NCI-H524 (cell line): ENCODE data around the gene PSMD13.
A peak's percentile ranks its signal among the peaks of the same experiment; 100 is the strongest.

Experiments used
- DNase-seq, 2 experiments: peaks; one replicate each; lab custom pipeline; 2025; lab: John Stamatoyannopoulos, UW

Gene PSMD13

DNA sequence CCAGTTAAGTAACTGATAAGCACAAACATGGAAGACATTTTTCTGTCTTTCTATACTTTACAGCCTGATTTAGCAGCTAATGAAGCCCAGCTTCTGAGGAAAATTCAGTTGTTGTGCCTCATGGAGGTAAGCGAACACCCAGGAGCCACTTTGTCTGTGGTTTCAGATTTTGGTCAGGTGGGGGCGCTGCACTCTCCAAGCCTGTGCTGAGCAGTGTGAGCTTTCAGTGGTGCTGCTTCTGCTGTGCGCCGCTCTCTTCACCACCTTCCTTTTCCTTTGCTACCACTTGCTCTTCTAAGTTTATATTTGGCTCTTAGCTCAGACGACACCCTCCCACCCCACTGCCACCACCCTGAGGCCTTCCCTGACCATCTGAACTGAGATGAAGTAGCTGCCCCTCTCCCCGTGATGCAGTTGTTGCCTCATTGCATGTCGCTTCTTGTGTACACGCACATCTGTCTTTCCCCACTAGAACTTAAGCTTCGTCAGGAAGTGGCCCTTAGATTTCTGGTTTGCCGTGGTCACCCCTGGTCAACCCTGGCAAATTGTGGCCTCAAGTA is 14.0 kb downstream of the PSMD13 start:
- DNase-seq: peak in 1 of 2 experiments; percentile 21

DNA sequence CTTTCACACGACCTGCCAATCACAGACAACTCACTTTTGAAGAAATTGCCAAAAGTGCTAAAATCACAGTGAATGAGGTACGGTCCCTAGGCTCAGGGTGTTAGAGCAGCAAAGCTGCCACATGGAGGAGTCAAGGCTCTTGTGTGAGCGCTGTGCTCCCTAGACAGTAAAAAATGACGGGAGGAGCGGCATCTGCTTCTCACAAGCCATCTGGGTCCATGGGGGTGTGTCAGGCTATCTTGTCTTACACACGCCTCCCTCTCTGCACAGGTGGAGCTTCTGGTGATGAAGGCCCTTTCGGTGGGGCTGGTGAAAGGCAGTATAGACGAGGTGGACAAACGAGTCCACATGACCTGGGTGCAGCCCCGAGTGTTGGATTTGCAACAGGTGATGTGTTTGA is 14.8 kb downstream of the PSMD13 start:
- peak in 1 of 2 experiments; percentile 19 for DNase-seq

DNA sequence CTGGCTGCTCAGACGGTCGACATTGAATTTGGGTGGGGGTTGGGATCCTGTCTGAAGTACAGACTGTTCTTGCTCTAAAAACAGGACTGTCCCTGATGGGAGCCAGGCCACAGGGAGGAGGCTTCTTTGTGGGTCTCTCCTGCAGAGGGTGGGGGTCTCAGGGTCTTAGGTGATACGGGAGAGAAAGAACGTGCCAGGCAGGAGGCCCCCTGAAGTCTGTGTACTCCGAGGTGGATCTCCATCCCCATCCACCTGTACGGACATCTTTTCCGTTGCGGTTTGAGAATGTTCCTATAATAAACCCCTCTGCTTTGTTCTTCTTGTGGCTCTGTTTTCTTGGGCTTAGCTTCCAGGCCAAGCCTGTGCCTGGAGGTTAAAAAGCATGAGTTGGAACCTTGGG is 15.9 kb downstream of the PSMD13 start:
- no peak for DNase-seq

DNA sequence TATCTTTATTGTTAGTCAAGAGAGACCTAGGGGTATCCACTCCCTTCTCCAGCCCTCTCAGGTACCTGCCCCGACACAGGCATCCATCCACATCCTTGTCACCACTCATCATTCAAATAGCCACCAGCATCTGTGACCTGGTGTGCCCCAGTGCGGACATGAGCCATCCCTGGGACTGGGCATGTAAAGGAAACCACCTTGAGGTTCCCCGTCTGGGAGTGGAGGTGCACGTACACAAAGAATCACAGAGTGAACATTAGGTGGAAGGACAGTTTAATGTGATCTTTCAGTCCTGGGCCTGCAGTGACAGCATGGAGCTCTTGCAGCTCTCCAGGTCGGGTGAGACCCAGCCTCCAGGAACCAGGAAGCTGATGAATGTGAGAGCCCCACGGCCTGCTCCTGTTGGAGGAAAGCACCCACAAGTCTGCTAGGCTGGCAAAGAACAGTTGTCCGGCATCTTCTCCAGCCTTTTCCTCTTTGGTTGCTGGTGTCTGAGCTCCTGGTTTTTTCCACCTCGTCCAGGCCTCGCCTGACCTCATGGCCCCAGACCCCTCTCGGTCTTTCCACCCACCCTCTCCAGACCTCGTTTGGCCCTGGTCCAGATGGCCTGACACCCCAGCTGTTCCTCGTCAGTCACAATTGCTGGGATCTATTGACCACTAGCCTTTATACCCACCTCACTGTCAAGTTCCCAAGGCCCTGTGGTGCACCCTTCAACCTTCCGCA is 16.5 kb downstream of the PSMD13 start:
- no peak for DNase-seq

DNA sequence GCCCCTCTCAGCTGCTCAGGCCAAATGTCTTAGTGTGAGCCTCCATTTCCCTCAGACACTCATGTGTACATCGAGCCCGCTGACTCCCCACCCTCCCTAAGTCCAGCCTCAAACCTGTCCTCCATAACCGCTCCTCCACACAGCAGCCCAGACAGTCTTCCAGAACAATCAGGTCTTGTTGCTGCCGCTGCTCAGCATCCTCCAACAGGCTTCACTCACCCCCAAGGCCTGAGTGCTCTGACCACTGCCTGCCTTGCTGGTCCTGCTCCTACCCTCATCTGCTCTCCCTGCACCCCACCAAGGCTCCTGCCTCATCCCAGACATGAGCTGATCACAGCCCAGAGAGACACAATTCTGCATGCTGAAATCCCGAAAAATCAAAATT is 17.1 kb downstream of the PSMD13 start:
- DNase-seq: no peak

DNA sequence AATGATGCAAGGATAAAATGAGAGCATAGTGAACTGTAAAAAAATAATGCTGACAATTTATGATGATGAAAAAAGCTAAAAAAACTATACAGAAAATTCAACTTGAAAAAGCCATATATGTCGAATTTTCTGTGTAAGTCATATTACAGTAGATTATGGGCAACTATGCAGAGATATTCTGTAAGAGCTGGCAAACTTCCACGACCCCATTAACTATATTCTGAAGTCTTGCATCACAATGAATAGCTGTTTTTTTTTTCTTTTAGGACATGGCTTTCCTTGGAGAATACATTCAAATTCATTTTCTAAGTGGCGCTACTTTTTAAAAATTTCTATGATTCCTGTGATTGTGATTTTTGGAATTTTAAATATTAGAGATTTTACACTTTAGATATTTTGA is 18.4 kb downstream of the PSMD13 start:
- DNase-seq: no peak

DNA sequence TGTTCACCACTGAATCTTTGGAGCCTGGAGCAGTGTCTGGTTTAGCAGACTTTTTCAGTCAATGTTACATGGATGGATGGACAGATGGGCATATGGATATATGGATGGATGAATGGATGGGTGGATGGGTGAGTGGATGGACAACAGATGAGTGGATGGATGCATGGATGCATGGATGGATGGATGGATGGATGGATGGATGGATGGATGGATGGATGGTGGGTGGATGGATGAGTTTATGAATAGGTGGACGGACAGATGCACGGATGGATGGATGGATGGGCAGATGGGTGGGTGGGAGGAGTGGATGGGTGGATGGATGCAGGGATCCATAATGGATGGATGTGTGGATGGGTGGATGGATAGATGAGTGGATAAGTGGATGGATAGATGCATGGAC is 19.0 kb downstream of the PSMD13 start:
- DNase-seq: no peak

DNA sequence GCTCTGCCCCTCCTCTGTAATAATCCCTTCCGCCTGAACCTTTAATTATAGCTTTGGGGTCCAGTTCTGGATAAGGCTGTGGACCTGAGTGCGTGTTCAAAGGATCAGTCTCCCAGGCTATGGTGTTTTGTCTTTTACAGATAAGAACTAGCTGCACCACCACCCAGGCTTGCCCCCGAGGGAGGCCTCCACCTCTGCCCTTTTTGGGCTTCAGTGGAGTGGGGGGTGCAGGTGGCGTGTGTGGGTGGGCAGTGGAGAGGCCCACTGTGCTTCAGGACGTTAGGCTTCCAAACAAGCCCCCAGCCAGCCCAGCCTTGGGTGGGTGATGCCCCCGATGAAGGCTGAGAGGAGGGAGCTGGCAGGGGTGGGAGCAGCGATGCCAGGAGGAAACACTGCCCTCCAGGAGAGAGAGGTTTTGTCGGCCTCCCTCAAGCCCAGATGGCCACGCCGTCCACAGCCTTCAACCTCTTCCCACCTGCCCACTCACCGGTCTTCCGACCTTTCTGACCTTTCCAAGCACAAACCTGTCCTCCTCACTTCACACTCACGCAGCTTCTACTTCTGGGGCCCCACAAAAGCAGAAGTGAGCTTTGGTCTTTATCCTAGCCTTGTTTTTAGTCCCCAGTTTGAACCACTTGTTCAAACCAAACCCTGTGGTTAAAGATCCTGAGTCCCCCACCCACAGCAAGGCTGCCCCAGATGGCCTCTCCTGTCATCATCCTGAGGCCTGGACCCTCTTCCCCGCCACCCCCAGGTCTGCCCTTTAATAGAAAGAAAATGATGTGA is 20.4 kb downstream of the PSMD13 start:
- no peak for DNase-seq

DNA sequence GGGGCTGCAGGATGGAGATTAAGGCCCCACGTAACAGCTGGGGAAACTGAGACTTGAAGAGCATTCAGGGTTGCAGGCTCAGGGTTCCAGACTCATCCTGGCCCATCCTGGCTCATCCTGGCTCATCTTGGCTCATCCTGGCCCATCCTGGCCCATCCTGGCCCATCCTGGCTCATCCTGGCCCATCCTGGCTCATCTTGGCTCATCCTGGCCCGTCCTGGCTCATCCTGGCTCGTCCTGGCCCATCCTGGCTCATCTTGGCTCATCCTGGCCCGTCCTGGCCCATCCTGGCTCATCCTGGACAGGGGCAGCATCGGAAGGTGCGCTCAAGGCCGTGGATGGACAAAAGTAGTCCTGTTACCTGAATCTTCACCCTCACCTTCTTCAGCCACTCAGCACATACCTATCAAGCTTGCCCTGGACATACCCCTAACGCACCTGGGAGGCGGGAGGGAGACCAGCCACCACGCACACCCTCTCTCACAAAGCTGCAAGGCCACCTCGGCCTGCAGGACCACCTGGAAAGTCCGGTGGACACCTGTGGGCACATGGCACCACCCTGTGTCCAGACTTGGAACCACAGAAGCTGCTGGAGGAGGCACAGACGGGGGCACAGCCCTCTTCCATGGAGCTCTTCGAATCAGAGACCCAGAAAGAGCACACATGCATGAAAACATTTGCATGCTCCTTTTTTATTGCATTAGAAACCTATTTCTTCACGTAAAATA is 21.2 kb downstream of the PSMD13 start:
- no peak for DNase-seq

DNA sequence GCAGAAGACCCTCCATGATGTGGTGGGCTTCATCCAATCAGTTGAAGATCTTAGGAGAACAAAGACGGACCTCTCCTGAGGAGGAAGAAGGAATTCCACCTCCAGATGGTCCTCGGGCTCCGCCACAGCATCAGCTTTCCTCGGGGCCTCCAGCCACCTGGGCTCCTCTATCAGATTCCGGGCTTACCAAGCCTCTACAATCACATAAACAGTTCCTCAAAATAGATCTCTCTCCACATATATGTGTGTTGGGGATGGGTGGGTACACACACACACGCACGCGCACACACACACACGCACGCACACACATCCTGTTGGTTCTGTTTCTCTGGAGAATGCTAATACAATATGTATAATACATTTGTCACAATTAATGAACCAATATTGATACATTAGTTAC is 22.6 kb downstream of the PSMD13 start:
- no peak for DNase-seq

DNA sequence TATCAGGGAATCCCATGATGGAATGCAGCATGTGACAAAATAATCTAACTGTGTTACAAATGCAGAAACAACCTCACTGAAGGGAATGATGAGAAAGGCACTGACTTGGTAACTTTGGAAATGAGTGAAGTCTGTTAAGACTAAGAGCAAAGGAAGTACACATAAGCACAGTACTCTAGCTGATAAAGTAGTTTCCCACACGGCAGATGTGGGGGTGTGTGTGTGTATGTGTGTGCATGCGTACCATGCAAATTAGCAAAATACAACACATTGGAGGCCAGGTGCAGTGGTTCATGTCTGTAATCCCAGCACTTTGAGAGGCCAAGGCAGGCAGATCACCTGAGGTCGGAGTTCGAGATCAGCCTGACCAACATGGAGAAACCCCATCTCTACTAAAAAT is 24.8 kb downstream of the PSMD13 start:
- no peak for DNase-seq

DNA sequence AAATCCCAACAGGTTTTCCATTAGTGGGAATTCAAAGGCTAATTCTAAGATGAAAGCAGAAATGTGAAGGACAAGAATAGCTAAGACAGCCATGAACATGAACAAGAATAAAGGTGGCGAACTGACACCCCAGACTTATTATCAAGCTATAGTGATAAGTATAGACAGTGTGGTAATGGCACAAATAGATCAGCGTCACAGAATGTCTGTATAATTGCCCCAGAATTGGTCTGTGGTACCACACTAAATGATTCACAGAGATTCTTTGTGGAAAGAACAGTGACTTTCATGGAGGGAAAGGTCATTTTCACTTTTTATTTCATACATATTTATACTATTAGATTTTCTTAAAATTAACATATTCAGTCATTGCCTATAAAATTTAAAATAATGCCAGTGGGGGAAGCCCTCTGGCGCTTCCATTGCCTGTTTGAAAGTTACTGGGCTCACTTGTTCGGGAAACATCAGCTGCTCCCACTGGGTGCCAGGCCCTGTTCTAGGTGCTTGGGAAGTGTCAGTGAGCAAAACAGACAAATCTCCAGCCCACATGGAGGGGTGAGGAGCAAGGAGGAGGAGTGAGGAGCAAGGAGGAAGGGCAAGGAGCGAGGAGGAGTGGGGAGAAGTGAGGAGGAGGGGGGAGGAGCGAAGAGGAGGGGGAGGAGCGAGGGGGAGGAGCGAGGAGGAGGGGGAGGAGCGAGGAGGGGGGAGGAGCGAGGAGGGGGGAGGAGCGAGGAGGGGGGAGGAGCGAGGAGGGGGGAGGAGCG is 30.1 kb downstream of the PSMD13 start:
- DNase-seq: no peak

DNA sequence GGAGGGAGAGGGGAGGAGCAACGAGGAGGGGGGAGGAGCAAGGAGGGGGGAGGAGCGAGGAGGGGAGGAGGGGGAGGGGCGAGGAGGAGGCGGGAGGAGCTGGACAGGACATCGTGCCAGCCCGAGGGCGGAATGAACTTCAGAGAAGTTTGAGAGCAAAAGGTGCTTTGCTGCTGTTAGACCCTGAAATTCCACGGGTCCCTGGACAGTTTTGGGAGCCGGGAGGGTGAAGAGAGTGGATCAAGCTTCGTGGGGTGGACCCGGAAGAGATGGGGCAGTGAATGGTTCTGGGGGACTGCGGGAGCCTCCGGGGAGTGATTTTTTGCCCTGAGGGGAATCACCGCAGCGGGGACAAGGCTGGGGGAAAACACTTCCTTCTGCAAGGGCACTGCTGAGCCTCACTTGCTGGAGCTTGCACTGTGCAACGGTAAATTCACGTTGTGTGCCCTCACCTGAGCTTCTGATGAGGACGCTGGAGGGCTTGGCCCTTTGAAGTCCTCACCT is 30.8 kb downstream of the PSMD13 start:
- DNase-seq: no peak

DNA sequence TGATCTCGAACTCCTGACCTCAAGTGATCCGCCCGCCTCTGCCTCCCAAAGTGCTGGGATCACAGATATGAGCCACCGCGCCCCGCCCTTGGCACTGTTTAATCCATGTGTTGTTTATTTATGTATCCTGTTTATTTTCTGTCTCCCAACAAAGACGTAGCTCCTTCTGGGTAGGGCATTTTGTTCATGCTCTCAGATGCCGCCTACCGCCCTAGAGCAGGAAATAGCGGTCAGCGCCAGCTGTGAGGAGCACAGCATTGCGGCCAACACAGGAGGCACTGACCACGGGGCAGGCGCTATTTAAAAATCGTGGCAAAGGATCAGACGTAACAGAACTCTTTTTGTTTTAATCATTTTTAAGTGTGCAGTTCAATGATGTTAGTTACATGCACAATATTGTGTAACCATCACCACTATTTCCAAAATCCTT is 32.0 kb downstream of the PSMD13 start:
- peak in 1 of 2 experiments; percentile 13 for DNase-seq

DNA sequence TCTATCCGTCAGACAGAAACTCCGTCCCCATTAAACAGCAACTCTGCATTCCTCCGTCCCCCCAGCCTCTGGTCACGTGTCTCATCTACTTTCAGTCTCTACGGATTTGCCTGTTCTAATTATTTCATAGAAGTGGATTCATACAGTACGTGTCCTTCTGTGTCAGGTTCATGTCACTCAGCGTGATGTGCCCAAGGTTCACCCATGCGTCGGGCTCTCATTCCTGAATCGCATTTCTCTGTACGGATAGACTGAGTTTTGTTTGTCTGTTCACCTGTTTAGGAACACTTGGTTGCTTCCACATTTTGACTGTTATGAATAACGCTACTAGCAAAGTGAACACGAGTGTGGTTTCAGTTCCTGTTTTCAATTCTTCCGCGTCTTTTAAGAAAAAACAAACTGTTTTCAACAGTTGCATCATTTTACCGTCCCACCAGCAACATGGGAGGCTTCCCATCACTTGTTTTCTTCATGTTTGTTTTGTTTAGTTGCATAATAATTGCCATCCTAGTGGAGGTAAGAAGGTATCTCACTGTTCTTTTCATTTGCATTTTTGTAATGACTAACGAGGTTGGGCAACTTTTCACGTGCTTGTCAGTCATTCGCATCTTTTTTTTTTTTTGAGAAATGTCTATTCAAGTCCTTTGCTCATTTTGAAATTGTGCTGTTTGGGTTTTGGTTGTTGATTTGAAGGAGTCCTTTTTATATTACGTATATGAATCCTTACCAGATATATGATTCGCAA is 32.5 kb downstream of the PSMD13 start:
- DNase-seq: no peak

DNA sequence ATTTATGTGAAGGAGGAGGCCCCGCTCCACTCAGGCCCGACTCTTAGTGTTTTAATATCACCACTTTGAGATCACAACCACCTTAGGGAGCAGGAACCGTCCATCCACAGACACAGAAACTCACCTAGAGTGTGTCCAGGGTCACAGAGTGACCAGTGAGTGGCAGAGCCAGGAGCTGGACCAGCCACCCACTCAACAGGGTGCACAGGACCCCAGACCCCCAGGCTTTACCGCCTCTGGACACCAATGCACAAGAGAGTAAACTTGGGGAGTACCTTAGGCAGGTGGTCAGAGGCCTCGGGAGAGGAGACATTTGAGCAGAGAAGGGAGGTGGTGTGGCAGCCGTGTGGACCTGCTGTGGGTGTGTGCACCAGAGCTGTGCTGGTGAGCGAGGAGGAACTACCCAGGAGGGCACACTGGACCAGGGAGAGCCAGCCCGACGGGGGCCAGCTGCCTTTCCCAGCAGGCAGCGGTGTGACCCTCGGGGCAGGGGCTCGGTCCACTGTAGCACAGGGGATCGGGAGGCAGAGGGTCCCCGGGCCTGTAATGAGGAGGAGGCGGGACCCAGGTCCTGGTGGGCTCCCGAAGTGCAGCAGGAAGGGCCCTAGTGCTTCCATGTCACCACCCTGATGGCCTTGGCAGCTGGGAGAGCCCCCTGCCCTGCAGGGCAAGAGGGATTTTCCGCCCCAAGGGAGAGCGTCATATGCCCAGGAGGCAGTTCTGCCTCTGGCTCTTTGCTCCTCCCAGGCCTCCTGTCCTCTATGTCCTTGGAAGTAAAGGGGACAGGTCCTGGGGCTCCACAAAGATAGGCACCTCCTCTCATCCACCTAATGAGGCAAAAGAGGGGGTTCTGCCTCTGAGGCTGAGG is 33.9 kb downstream of the PSMD13 start:
- DNase-seq: no peak

DNA sequence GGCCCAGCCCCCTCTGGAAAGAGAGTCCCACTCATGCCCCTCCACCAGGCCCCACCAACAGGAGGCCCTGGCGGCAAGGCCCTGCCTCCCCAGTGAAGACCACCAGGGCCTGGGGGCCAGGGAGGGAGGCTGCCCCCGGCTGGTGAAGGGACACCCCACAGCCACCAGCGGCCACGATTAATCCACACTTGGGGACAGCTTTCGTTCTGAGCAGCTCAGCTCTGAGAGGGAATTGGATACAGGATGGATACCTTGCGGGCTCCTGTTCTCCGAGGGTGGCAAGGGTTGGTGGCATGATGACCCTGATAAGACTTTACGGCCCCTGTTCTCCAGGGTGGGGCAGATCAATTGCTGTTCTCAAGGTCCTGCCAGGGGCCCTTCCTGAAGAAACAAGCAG is 34.5 kb downstream of the PSMD13 start:
- no peak for DNase-seq

DNA sequence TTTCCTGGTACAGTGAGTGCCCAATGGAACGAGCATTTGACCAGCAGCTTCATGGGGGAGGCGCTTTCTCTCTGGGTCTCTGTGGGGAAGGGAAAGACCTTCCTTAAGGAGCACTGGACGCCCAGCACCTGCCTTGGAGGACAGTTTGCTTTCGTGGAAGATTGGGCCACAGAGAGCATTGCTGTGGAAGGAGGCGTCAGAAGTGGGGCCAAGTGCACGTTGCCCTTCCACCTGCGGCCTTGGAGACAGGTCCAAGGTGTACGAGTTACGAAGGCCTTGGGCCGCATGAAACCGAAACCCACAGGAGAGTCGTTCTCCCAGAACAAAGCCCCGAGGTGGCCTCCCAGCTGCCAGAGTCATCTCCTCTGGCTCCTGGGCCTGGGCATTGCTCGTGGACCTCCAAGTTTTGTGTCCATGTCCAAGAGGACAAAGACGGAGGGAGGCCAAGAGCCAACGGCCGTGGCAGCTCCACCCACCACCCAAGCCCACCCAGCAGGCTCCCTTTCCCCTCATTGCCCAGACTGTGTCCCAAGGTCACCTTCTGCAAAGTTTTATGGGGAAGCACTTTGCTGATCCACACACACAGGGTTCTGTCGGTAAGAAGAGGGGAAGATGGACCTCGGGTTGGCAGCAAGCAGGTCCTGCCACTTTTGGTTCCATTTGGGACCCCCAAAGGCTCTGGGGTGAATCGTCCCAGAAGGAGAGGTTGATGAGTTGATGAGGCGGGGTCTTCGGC is 35.6 kb downstream of the PSMD13 start:
- no peak for DNase-seq

DNA sequence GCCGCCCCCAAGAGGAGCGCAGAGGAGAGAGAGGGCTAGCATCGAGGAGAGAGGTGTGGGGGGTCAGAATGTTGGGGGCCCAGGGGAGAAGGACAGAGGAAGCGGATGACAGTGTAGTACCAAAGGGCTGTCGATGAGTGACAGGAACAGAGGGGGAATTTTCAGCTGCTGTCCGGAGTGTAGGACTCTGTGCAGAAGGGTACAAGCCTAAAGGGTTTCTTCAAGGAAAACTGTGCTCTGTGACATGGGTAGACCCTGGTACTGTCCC is 36.1 kb downstream of the PSMD13 start:
- DNase-seq: no peak

DNA sequence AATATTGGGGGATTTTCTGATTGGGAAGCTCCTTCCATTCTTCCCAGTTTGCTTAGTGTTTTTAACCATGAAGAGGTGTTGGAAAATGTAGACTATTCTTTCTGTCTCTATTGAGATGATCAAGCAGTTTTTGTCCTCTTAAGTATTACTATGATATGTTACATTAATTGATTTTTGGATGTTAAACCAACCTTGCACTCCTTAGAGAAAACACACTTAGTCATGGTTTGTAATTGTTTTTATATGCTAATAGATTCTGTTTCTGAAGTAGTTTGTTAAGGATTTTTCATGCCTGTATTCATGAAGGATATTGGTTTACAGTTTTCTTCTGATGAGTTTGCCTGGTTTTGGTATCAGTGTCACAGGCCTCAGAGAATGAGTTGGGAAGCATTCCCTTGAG is 39.4 kb downstream of the PSMD13 start:
- DNase-seq: no peak
